ENCODE data around the gene UGT2A1.

GRCh38 chr4:69568787-69569186 is 84.3 kb downstream of the UGT2A1 start:
- TF ChIP-seq PATZ1 (CRISPR knock-in tag; IDR thresholded peaks at IDR 0.05; ENCODE audit: borderline replicate concordance) = no peak
- TF ChIP-seq ZNF565 (CRISPR knock-in tag; conservative IDR thresholded peaks at IDR 0.05; ENCODE audit: low read depth) = no peak
- no peak for TF ChIP-seq ESRRG (CRISPR knock-in tag; IDR thresholded peaks at IDR 0.05)
- no peak for TF ChIP-seq POU6F1 (CRISPR knock-in tag; IDR thresholded peaks at IDR 0.05; ENCODE audit: borderline replicate concordance, low read depth)
- TF ChIP-seq CSRNP3 (CRISPR knock-in tag; IDR thresholded peaks at IDR 0.05) = no peak
- no peak for TF ChIP-seq ISL1 (CRISPR knock-in tag; IDR thresholded peaks at IDR 0.05)
- TF ChIP-seq SNAI2 (CRISPR knock-in tag; IDR thresholded peaks at IDR 0.05) = no peak
- TF ChIP-seq ZFP3 (CRISPR knock-in tag; IDR thresholded peaks at IDR 0.05) = no peak
- TF ChIP-seq PPARA (CRISPR knock-in tag; IDR thresholded peaks at IDR 0.05; ENCODE audit: borderline replicate concordance) = no peak

All from SK-N-SH treated with all-trans-retinoic acid at 6 μM for 48 hours (cell line).